Bronchial smooth muscle cell (primary cell): ENCODE data around the gene GPD2. TPM values are rescaled to one million over a fixed set of nuclear protein-coding genes. Genes with fewer than 3 reads are reported as not detected.

ENCODE experiments used
- total RNA-seq: library from RNA; depleted of rRNA; stranded (reverse); fragments of >200 nt; gene quantifications from 2 replicates; pipeline ENCODE4 v1.2.1, GENCODE V29; 2014

GPD2 gene
- total RNA-seq = 34.0 and 44.8 TPM in 2 replicates

GRCh38 chr2:156435718-156436496, at the start of gene GPD2:
Gene GPD2, plus strand, starts transcription at chr2:156436379. Its CDS starts 39,727 bp downstream, at chr2:156476106.

Other genes with a start within 250 kb of the GPD2 start
- 0.09 and 0.32 TPM in 2 replicates for gene NR4A2, start 103.7 kb upstream of the GPD2 start, total RNA-seq